DOHH2 (cell line): ENCODE data around the gene COX6A2.

Experiments
- H3F3A ChIP-seq: fragments of 200-600 bp; sonication (generic), shearing (Covaris generic); 2 replicates; pipeline ENCODE4 v1.6.0; 2016; ENCODE audit warnings: antibody characterized with exemption, mild to moderate bottlenecking; ENCODE audit not compliant: control insufficient read depth, insufficient read depth
- H3K27ac ChIP-seq: fragments of 200-600 bp; sonication (generic); 2 replicates; pipeline ENCODE4 v1.5.1; 2014; ENCODE audit warnings: low read depth, mild to moderate bottlenecking, low read length, moderate library complexity
- H3K27me3 ChIP-seq: fragments of 200-600 bp; sonication (generic); 2 replicates; pipeline ENCODE4 v1.6.1; 2014; ENCODE audit warnings: mild to moderate bottlenecking, low read length, mixed read lengths; ENCODE audit not compliant: control insufficient read depth
- H3K36me3 ChIP-seq: fragments of 200-600 bp; sonication (generic); 2 replicates; pipeline ENCODE4 v1.6.1; 2014; ENCODE audit warnings: mild to moderate bottlenecking, low read length, moderate library complexity, mixed read lengths; ENCODE audit not compliant: control insufficient read depth
- H3K4me1 ChIP-seq: fragments of 200-600 bp; sonication (generic); 2 replicates; pipeline ENCODE4 v1.6.1; 2014; ENCODE audit warnings: mild to moderate bottlenecking, low read length, mixed read lengths; ENCODE audit not compliant: control insufficient read depth
- H3K4me2 ChIP-seq: fragments of 200-600 bp; sonication (generic); 2 replicates; pipeline ENCODE4 v1.6.0; 2014; ENCODE audit warnings: mild to moderate bottlenecking, low read length, moderate library complexity
- H3K4me3 ChIP-seq: fragments of 200-600 bp; sonication (generic); 2 replicates; pipeline ENCODE4 v1.5.1; 2014; ENCODE audit warnings: mild to moderate bottlenecking, low read length, mixed read lengths
- H3K79me2 ChIP-seq: fragments of 200-600 bp; sonication (generic); 2 replicates; pipeline ENCODE4 v1.6.1; 2014; ENCODE audit warnings: mild to moderate bottlenecking, low read length, mixed read lengths; ENCODE audit not compliant: control insufficient read depth
- H3K9me2 ChIP-seq: fragments of 200-600 bp; sonication (generic); replicated peaks from 2 replicates; pipeline ENCODE4 v1.6.1; 2014; ENCODE audit warnings: mild to moderate bottlenecking, low read length, mixed read lengths; ENCODE audit not compliant: control insufficient read depth
- H3K9me3 ChIP-seq: fragments of 200-600 bp; sonication (generic); 2 replicates; pipeline ENCODE4 v1.6.1; 2014; ENCODE audit warnings: antibody characterized with exemption, low read length, mixed read lengths; ENCODE audit not compliant: control insufficient read depth, insufficient read depth
- H4K20me1 ChIP-seq: fragments of 200-600 bp; sonication (generic); 2 replicates; pipeline ENCODE4 v1.6.0; 2014; ENCODE audit warnings: low read depth, mild to moderate bottlenecking, antibody characterized with exemption, low read length, moderate library complexity; ENCODE audit not compliant: control insufficient read depth, insufficient read depth
- EZH2phosphoT487 ChIP-seq: fragments of 200-600 bp; sonication (generic); IDR thresholded peaks from 2 replicates; pipeline ENCODE4 v1.6.1; 2017; ENCODE audit warnings: borderline replicate concordance, mild to moderate bottlenecking, antibody characterized with exemption, low read length, moderate library complexity, mixed read lengths
- TF ChIP-seq, protein P1 (sequence below): fragments of 200-600 bp; sonication (generic); IDR thresholded peaks from one replicate; pipeline ENCODE4 v1.5.1; 2014; ENCODE audit warnings: antibody characterized with exemption, mild to moderate bottlenecking, low read depth, low read length; ENCODE audit not compliant: poor library complexity, severe bottlenecking

The COX6A2 gene

DNA sequence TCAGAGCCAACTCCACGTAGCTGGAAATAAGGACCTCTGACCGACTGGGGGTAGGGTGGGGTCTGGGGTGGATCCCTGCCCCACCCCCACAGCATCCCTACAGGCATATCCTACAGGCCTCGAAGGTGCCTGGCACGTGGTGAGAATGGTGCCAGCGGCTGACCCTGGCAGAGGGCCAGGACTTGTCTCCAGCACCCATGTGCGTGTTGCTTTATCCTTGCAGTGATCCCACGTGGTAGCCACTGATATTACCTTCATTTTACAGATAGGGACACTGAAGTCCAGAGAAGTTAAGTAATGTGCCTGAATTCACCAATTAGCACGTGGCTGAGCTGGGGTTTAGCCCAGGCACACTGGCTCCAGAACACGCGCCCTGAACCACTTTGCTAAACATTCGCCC is 26.7 kb downstream of the COX6A2 start:
- H3K4me2 ChIP-seq, result no peak overlapping the region
- no peaks in the 10 kb centered on the region for H3K27me3 ChIP-seq
- H3K9me3 ChIP-seq, result no peaks in the 10 kb centered on the region
- TF ChIP-seq, protein P1, sequence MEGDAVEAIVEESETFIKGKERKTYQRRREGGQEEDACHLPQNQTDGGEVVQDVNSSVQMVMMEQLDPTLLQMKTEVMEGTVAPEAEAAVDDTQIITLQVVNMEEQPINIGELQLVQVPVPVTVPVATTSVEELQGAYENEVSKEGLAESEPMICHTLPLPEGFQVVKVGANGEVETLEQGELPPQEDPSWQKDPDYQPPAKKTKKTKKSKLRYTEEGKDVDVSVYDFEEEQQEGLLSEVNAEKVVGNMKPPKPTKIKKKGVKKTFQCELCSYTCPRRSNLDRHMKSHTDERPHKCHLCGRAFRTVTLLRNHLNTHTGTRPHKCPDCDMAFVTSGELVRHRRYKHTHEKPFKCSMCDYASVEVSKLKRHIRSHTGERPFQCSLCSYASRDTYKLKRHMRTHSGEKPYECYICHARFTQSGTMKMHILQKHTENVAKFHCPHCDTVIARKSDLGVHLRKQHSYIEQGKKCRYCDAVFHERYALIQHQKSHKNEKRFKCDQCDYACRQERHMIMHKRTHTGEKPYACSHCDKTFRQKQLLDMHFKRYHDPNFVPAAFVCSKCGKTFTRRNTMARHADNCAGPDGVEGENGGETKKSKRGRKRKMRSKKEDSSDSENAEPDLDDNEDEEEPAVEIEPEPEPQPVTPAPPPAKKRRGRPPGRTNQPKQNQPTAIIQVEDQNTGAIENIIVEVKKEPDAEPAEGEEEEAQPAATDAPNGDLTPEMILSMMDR, result no peak
- no peak for TF ChIP-seq EZH2phosphoT487
- no peaks in the 10 kb centered on the region for H3F3A ChIP-seq
- H3K4me1 ChIP-seq, result no peaks in the 10 kb centered on the region
- no peak overlapping the region for H3K4me3 ChIP-seq
- H3K9me2 ChIP-seq, result no peaks in the 10 kb centered on the region
- H4K20me1 ChIP-seq, result no peaks in the 10 kb centered on the region
- no peaks in the 10 kb centered on the region for H3K79me2 ChIP-seq
- H3K27ac ChIP-seq, result no peak overlapping the region
- H3K36me3 ChIP-seq, result no peaks in the 10 kb centered on the region

DNA sequence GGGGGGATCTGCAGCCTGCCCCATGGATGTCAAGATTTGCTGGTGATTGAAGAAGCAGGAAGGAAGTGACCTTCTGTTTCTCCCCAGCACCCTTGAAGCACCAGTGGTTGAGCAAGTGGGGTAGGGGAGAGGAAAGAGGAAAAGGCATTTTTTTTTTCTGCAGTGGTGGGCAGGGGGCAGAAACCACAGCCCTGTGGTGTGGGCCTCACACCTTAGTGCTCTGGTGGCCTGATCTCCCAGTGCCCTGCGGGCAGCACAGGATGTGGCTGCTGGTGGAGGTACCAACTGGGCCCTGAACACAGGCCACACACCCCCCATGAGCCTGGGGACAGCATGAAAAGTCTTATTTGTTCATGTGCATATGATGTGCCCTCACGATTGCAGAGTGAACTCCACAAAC is 28.0 kb downstream of the COX6A2 start:
- H4K20me1 ChIP-seq, result no peaks in the 10 kb centered on the region
- no peaks in the 10 kb centered on the region for H3F3A ChIP-seq
- no peak overlapping the region for H3K4me2 ChIP-seq
- no peaks in the 10 kb centered on the region for H3K9me3 ChIP-seq
- H3K36me3 ChIP-seq, result no peaks in the 10 kb centered on the region
- H3K9me2 ChIP-seq, result no peaks in the 10 kb centered on the region
- H3K4me3 ChIP-seq, result no peak overlapping the region
- TF ChIP-seq EZH2phosphoT487, result no peak
- TF ChIP-seq, protein P1, result no peak
- H3K27me3 ChIP-seq, result no peaks in the 10 kb centered on the region
- no peaks in the 10 kb centered on the region for H3K4me1 ChIP-seq
- H3K27ac ChIP-seq, result no peak overlapping the region
- H3K79me2 ChIP-seq, result no peaks in the 10 kb centered on the region

DNA sequence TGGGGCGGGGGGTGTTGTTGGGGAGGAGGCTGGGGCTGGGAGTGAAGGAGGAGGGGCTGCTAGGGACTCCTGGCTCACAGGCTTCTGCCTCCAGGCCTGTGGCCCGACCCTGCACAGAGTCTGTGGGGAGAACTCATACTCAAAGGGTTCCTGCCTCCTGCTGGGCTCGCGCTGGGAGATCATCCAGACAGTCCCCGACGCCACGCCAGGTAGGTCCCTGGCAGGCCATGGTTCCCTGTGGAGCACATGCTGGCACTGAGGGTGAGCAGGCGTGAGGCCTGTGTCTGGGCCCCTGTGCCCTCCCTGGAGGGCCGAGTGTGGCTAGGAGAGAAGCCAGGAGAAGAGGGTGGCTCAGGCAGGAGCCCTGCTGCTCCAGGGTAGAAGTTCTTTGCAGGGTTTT is 30.5 kb downstream of the COX6A2 start:
- Histone ChIP-seq H3K27ac (no peak overlapping the region), H3K9me2 (no peaks in the 10 kb centered on the region), H3K4me2 (no peak overlapping the region), H3K9me3 (no peaks in the 10 kb centered on the region), H3F3A (no peaks in the 10 kb centered on the region), H3K79me2 (no peaks in the 10 kb centered on the region), H3K4me1 (no peaks in the 10 kb centered on the region), H4K20me1 (no peaks in the 10 kb centered on the region), H3K36me3 (no peaks in the 10 kb centered on the region), H3K27me3 (no peaks in the 10 kb centered on the region), H3K4me3 (no peak overlapping the region)
- no peak for TF ChIP-seq EZH2phosphoT487
- TF ChIP-seq, protein P1, result no peak

DNA sequence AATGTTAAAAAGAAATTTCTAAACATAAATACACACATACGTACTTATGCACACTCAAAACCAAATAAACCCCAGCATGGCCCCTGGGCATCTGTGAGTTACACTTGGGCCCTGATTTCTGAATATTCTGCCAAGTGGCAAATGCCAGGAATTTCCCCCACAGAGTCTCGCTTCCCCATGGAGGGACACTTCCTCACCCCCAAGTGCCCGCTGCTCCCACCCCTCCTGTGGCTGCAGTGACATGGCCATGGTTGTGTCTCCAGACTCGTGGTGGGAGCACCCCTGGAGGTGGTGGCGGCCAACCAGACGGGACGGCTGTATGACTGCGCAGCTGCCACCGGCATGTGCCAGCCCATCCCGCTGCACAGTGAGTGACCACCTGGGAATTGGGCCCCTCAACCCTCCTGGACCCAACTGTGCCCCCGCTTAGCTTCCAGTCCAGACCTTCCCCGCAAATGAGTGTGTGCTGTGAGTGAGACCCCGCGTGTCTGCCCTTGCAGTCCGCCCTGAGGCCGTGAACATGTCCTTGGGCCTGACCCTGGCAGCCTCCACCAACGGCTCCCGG is 31.0 kb downstream of the COX6A2 start:
- Histone ChIP-seq H3F3A (no peaks in the 10 kb centered on the region), H3K27ac (no peak overlapping the region), H3K9me3 (no peaks in the 10 kb centered on the region), H4K20me1 (no peaks in the 10 kb centered on the region), H3K79me2 (no peaks in the 10 kb centered on the region), H3K4me1 (no peaks in the 10 kb centered on the region), H3K9me2 (no peaks in the 10 kb centered on the region), H3K4me3 (no peak overlapping the region), H3K27me3 (no peaks in the 10 kb centered on the region), H3K36me3 (no peaks in the 10 kb centered on the region), H3K4me2 (no peak overlapping the region)
- no peak for TF ChIP-seq EZH2phosphoT487
- TF ChIP-seq, protein P1, result no peak
